Activated T-helper 2 cell treated with anti-CD3 and anti-CD28 coated beads, Interferon-gamma antibody, Interleukin-2, Interleukin-4, amounts not matched to agents 10 μg/mL and 5 μg/mL and 100 μg/mL, durations not matched to agents 14 hours and 24 hours and 36 hours (primary cell): Measurements from ENCODE around the gene PHLDB3. TPM values are rescaled to one million over a fixed set of nuclear protein-coding genes. Genes with fewer than 3 reads are reported as not detected.

ENCODE experiments used
- DNase-seq: peaks from one replicate; pipeline ENCODE4 v3.0.0; 2021; ENCODE audit warnings: low spot score
- H3K27ac Mint-ChIP-seq: one replicate; pipeline ENCODE4 v1.8.0; 2021; ENCODE audit warnings: mixed read lengths
- H3K27me3 Mint-ChIP-seq: one replicate; pipeline ENCODE4 v1.8.0; 2021; ENCODE audit warnings: low read depth, mixed read lengths
- H3K36me3 Mint-ChIP-seq: one replicate; pipeline ENCODE4 v1.8.0; 2021; ENCODE audit warnings: low read depth, mixed read lengths
- H3K4me1 Mint-ChIP-seq: one replicate; pipeline ENCODE4 v1.8.0; 2021; ENCODE audit warnings: low read depth, mixed read lengths
- H3K4me3 Mint-ChIP-seq: one replicate; pipeline ENCODE4 v1.8.0; 2021; ENCODE audit warnings: low read depth, mild to moderate bottlenecking, moderate library complexity, mixed read lengths
- H3K9me3 Mint-ChIP-seq: one replicate; pipeline ENCODE4 v1.8.0; 2021; ENCODE audit warnings: mixed read lengths
- intact Hi-C: fragments of 100-400 bp; cut with micrococcal nuclease; formaldehyde crosslinking; loops from one replicate; pipeline ENCODE4 v1.15.1; 2023
- total RNA-seq: library from RNA; stranded (reverse); gene quantifications from 2 replicates; pipeline ENCODE4 v1.2.3, GENCODE V29; 2022

The PHLDB3 gene
- total RNA-seq, 1 donor from 2014 or later = 25.3 TPM

DNA sequence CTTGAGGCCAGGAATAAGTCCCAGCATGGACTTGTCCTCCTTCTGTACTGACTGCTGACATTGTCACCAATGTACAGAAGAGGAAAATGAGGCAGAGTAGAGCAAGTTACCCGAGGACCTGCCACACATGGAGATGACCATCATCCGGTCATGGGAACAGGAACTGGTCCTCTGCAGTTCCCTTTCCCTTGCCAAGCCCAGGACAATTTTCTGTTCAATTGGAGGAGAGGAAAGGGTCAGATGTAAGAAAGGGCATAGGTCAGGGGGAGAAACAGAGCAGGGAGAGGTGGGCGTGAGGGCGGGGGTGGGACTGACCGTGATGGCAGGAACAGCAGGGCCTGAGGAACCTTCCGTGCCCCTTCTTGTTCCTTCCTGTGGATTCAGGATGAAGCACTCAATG is 18.6 kb downstream of the PHLDB3 start:
- Mint-ChIP-seq H3K4me1 (peaks cover 1% of the 10 kb centered on the region), H3K27me3 (no peaks in the 10 kb centered on the region), H3K4me3 (no peak overlapping the region), H3K36me3 (no peaks in the 10 kb centered on the region), H3K27ac (no peak overlapping the region), H3K9me3 (no peaks in the 10 kb centered on the region)
- DNase-seq = no peak
- intact Hi-C loops = no loop called here

DNA sequence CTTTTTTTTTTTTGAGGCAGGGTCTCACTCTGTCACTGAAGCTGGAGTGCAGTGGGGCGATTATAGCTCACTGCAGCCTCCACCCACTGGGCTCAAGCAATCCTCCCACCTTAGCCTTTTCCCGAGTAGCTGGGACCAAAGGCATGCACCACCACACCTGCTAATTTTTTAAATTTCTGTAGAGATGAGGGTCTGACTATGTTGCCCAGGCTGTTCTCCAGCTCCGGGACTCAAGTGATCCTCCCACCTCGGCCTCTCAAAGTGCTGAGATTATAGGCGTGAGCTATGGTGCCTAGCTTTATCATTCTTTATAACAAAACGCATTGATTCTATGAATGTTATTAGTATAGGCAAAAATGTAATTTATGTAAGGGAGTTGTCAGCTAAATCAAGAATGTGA is 21.3 kb downstream of the PHLDB3 start:
- Mint-ChIP-seq H3K27me3 (no peaks in the 10 kb centered on the region), H3K9me3 (no peaks in the 10 kb centered on the region), H3K36me3 (peaks cover 1% of the 10 kb centered on the region), H3K4me1 (no peaks in the 10 kb centered on the region), H3K4me3 (no peak overlapping the region), H3K27ac (no peak overlapping the region)
- no peak for DNase-seq
- intact Hi-C loops = no loop called here

DNA sequence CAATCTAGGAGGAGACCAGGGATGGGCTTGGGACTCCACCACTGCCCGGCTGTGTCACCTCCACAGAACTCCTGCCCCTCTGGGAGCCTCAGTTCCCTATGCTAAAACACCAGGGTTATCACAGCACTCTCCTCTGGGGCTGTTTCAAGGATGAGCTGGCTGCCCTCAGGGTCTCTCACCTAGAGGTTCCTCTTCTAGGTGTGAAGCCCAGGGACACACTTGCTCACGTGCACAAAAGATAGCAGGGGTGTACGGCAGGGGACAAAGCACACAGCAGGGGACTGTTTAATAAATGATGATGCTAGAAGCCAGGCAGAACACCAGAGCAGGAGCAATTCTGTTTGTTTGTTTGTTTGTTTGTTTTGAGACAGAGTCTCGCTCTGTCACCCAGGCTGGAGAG is 22.4 kb downstream of the PHLDB3 start:
- Mint-ChIP-seq H3K36me3 (peaks cover 7% of the 10 kb centered on the region), H3K4me3 (no peak overlapping the region), H3K4me1 (no peaks in the 10 kb centered on the region), H3K27ac (no peak overlapping the region), H3K27me3 (no peaks in the 10 kb centered on the region), H3K9me3 (no peaks in the 10 kb centered on the region)
- intact Hi-C loops = no loop called here
- DNase-seq = no peak

DNA sequence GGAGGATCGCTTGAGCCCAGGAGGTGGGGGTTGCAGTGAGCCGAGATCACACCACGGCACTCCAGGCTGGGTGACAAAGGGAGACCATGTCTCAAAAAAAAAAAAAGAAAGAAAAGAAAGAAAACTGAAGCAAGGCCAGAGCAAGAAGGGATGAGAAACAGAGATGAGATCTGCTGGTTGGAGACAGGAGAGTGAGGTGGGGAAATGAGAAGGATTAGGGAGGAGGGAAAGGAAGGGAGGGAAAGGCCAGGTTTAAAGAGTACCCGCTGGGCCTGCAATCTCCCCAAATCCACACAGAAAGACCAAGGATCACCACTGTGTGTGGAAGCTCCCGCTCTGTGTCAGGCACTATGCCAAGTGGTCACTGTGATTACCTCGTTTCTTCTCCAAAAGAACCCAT is 22.8 kb downstream of the PHLDB3 start:
- H3K9me3 Mint-ChIP-seq = no peaks in the 10 kb centered on the region
- no peaks in the 10 kb centered on the region for H3K27me3 Mint-ChIP-seq
- peaks cover 9% of the 10 kb centered on the region for H3K36me3 Mint-ChIP-seq
- H3K27ac Mint-ChIP-seq = no peak overlapping the region
- H3K4me3 Mint-ChIP-seq = no peak overlapping the region
- H3K4me1 Mint-ChIP-seq = no peaks in the 10 kb centered on the region
- DNase-seq = no peak
- intact Hi-C loops = no loop called here

DNA sequence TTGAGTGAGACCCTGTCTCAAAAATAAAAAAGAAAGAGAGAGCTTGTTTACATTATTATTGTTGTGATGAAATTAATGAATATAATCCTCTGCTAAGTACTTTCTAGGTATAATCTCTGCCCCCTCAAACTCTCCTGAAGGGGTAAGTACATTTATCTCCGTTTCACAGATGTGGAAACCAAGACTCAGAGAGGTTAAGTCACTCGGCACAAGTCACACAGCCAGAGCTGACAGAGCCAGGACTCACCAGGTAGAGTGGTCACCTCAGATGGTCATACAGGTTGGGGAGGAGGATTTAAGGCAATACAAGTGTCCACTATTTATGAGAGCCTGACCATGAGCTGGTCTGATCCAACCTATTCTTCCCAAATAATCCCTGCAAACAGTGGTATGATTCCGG is 24.0 kb downstream of the PHLDB3 start:
- H3K27ac Mint-ChIP-seq = no peak overlapping the region
- peaks cover 10% of the 10 kb centered on the region for H3K36me3 Mint-ChIP-seq
- H3K27me3 Mint-ChIP-seq = no peaks in the 10 kb centered on the region
- no peak for DNase-seq
- intact Hi-C loops = no loop called here
- peaks cover under 1% of the 10 kb centered on the region for H3K9me3 Mint-ChIP-seq
- peaks cover 4% of the 10 kb centered on the region for H3K4me1 Mint-ChIP-seq
- H3K4me3 Mint-ChIP-seq = no peak overlapping the region

DNA sequence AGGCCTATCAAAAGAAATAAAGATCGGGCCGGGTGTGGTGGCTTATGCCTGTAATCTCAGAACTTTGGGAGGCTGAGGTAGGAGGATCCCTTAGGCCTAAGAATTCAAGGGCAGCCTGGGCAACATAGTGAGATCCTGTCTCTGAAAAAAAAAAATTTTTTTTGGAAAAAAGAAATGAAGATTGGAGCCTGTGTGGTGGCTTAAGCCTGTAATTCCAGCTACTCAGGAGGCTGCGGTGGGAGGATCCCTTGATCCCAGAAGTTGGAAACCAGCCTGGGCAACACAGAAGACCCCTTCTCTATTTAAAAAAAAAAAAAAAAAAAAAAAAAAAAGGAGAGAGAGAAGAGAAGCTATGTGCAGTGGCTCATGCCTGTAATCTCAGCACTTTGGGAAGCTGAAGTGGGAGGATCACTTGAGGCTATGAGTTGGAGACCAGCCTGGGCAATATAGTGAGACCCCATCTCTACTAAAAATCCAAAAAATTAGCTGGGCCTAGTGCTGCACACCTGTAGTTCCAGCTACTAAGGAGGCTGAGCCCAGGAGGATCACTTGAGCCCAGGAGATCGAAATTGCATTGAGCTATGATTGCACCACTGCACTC is 24.5 kb downstream of the PHLDB3 start:
- Mint-ChIP-seq H3K4me3 (no peak overlapping the region), H3K9me3 (peaks cover 3% of the 10 kb centered on the region), H3K27me3 (no peaks in the 10 kb centered on the region), H3K27ac (no peak overlapping the region), H3K36me3 (peaks cover 15% of the 10 kb centered on the region), H3K4me1 (peaks cover 8% of the 10 kb centered on the region)
- intact Hi-C loops = no loop called here
- DNase-seq = no peak

DNA sequence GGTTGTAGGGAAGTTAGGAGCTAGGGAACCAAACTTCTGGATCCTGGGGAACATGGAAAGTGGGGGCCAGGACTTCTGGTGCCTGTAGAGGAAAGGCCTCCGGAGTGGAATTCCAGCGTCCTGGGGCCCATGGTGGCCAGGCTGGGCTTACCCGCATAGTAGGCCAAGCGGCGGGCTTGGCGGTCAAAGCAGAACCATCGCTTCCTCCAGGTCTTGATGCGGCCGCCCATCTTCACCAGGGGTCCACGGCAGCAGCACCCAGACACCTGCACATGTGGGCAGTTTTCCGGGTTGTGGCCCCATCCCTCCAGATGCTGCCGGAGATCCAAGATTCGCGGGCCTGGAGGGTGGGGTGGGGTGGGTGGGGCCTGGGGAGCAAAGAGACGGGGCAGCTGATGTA is 25.3 kb downstream of the PHLDB3 start:
- H3K4me3 Mint-ChIP-seq = no peak overlapping the region
- intact Hi-C loops = no loop called here
- peaks cover 3% of the 10 kb centered on the region for H3K9me3 Mint-ChIP-seq
- no peak overlapping the region for H3K27ac Mint-ChIP-seq
- no peak for DNase-seq
- H3K4me1 Mint-ChIP-seq = peaks cover 14% of the 10 kb centered on the region
- H3K27me3 Mint-ChIP-seq = no peaks in the 10 kb centered on the region
- H3K36me3 Mint-ChIP-seq = peaks cover 15% of the 10 kb centered on the region

DNA sequence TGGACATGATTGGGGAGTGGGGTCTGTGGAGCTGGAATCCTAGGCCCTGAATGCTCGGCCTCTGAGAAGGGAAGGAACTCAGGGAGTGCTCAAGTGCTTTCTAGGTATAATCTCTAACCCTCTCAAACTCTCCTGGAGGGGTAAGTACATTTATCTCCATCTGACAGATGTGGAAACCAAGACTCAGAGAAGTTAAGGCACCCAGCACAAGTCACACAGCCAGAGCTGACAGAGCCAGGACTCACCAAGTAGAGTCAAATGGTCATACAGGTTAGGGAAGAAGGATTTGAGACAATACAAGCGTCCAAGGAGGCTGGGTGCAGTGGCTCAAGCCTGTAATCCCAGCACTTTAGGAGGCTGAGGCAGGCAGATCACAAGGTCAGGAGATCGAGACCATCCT is 26.2 kb downstream of the PHLDB3 start:
- peaks cover 15% of the 10 kb centered on the region for H3K36me3 Mint-ChIP-seq
- peak overlapping the region; percentile 23 for H3K27ac Mint-ChIP-seq
- intact Hi-C loops = no loop called here
- H3K27me3 Mint-ChIP-seq = no peaks in the 10 kb centered on the region
- H3K9me3 Mint-ChIP-seq = peaks cover 3% of the 10 kb centered on the region
- no peak overlapping the region for H3K4me3 Mint-ChIP-seq
- DNase-seq = no peak
- H3K4me1 Mint-ChIP-seq = peaks cover 16% of the 10 kb centered on the region

DNA sequence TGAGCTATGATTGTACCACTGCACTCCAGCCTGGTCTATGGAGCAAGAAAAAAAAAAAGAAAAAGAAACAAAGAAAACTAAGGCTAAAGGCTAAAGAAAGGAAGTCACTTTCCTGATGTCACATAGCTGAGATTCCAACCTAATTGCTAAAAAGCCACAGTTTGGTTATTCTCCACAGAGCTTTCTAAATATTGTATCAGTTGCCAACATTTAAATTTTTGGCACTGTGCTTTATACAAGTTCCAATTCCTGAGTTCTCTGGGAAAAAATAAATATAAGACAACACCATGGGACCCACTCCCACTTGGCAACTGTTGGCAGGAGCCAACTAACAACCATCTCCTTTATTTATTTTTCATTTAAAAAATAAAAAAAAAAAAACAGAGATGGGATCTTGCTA is 27.9 kb downstream of the PHLDB3 start:
- Mint-ChIP-seq H3K27me3 (no peaks in the 10 kb centered on the region), H3K4me3 (no peak overlapping the region), H3K4me1 (peaks cover 16% of the 10 kb centered on the region), H3K27ac (no peak overlapping the region), H3K9me3 (peaks cover 3% of the 10 kb centered on the region), H3K36me3 (peaks cover 15% of the 10 kb centered on the region)
- intact Hi-C loops = no loop called here
- DNase-seq = no peak

DNA sequence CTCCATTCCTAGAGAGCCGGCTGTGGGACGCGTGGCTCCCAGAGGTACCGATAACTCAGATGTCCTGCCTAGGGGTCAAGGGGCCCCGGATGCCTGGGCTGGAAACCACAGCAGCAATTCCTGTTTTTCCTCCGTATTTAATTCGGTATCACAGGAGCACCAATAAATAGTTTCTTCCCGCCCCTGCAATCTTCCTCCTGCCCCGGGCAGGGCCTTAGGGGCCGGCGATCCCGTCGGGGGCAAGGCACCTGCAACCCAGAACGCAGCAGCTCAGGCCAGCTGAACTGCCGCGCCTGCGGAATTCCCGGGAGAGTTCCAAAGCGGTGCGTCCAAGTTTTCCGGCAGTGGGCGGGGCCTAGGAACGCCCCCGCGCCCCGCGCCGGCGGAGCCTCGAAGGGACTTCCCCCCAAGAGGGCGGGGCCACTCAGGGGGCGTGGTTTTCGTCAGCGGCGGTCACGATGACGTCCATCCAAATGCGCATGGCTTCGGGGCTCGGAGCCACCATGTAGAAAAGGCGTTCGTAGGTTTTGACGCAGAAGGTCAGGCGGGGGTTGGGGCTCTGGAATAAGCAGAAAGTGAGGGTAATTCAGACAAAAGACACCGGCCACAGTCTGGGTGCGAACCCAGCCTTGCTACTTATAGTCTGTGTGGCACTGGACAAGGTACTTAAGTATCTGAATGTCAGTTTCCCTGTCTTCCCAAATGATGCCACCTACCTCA is 29.4 kb downstream of the PHLDB3 start:
- H3K36me3 Mint-ChIP-seq = peaks cover 15% of the 10 kb centered on the region
- peak overlapping the region; percentile 94 for H3K27ac Mint-ChIP-seq
- H3K4me1 Mint-ChIP-seq = peaks cover 18% of the 10 kb centered on the region
- peaks cover 3% of the 10 kb centered on the region for H3K9me3 Mint-ChIP-seq
- intact Hi-C loops = loop anchor here (1.0 kb wide), 2 partner anchors 12 to 29 kb away; partner anchors contain the start of gene PHLDB3
- H3K4me3 Mint-ChIP-seq = peak overlapping the region; percentile 78
- H3K27me3 Mint-ChIP-seq = no peaks in the 10 kb centered on the region
- DNase-seq = peak; percentile 89

DNA sequence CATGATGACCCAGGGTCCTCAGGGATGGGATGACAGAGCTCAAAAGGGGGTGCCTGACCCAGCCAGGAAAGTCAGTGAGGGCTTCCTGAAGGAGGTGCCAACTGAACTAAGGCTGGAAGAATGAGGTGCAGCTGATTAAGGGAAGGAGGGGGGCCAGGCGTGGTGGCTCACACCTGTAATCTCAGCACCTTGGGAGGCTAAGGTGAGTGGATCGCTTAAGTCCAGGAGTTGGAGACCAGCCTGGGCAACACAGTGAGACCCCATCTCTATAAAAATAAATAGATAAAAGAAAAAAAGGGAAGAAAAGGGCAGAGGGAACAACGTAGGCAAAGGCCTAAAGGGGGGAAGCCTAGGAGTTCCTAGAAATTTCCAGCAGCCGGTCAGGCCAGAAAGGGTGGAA is 30.1 kb downstream of the PHLDB3 start:
- Mint-ChIP-seq H3K4me3 (no peak overlapping the region), H3K27me3 (no peaks in the 10 kb centered on the region), H3K36me3 (peaks cover 15% of the 10 kb centered on the region), H3K27ac (no peak overlapping the region), H3K9me3 (peaks cover 3% of the 10 kb centered on the region), H3K4me1 (peaks cover 20% of the 10 kb centered on the region)
- no peak for DNase-seq
- intact Hi-C loops = no loop called here

DNA sequence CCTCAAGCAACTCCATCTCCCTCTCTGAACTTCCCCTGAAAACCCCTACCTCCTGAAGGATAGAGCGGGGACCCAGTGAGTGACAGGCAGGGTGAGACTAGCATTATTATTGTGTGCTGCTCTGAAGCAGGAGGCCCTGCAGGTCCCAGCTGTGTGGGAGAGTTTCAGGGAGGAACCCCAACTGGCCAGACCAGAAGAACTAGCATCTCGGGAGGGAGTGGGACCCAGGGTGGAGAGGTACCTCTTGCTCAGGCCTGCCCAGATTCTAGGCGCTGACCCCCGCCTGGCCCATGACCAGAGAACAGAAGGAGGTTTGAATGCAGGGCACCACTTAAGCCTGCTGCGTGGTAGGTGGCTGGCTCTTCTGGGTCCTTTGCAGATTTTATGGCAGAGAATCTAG is 33.5 kb downstream of the PHLDB3 start:
- no peak overlapping the region for H3K27ac Mint-ChIP-seq
- peaks cover 3% of the 10 kb centered on the region for H3K9me3 Mint-ChIP-seq
- no peak overlapping the region for H3K4me3 Mint-ChIP-seq

DNA sequence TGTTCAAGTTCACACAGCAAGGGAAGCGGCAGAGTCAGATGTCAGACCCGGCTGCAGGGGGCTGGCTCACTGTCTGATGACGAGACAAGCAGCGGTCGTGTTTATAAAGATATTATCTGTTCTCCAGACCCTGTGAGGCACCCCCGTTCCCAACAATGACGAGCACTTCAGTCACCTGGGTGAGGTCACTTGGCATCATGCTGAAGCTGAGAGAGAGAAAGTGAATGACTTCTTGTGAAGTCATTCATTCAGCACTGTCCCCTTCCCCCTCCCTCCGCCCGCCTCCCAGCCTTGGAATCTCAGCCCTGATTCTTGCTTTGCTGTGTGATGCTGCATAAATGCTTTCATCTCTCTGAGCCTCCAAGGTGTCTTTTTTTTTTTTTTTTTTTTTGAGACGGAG is 34.3 kb downstream of the PHLDB3 start:
- H3K36me3 Mint-ChIP-seq = peaks cover 2% of the 10 kb centered on the region
- intact Hi-C loops = no loop called here
- no peaks in the 10 kb centered on the region for H3K27me3 Mint-ChIP-seq
- H3K4me3 Mint-ChIP-seq = no peak overlapping the region
- H3K4me1 Mint-ChIP-seq = peaks cover 37% of the 10 kb centered on the region
- peak overlapping the region; percentile 40 for H3K27ac Mint-ChIP-seq
- H3K9me3 Mint-ChIP-seq = no peaks in the 10 kb centered on the region
- no peak for DNase-seq

More for the DNA sequence above, 33.5 kb downstream of the PHLDB3 start:
- peaks cover 38% of the 10 kb centered on the region for H3K4me1 Mint-ChIP-seq
- intact Hi-C loops = no loop called here
- H3K27me3 Mint-ChIP-seq = no peaks in the 10 kb centered on the region
- DNase-seq = no peak
- H3K36me3 Mint-ChIP-seq = peaks cover 5% of the 10 kb centered on the region
